T1000 (cell line): ENCODE data around the gene CNGA2.

ENCODE experiments used
- DNase-seq: peaks from one replicate; lab custom pipeline; 2025; ENCODE audit warnings: mixed read lengths; lab: John Stamatoyannopoulos, UW

CNGA2 gene

DNA sequence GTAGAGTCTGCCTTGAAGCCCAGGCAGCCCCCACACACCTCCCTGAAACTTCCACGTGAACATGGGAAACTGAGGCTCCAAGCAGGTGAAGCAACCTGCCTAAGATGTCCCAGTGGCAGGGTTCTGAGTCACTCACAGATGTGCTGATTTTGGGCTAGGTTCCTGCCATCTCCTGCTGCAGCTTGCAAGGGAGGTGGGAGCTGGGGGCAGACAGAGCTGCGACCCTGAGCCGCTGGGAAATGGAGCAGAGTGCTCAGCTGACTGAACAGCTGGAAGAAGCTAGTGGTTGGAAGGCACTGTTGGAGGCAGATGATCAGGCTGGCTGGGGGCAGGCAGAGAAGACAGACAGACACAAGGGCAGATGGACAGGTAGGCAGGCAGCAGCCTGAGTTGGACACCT, 22.3 kb upstream of the CNGA2 start:
- no peak for DNase-seq

DNA sequence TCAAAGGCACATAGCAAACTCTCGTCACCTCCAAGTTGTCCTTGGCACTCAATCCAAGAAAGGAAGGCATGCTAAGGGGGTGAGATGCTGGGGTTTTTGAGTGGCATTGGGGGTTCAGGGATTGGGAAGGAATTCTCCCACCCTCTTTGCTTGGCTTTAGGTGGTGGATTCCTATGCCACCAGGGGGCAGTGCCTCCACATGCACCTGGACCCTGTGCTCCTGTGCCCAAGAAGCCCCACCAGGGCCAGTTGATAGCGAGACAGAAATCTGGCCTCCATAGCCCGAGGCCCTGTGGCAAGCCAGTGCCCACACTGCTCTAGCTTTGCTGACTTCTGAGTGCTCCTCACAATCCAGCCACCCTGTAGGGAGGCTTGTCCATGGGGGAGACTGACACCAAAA, 20.7 kb upstream of the CNGA2 start:
- no peak for DNase-seq

DNA sequence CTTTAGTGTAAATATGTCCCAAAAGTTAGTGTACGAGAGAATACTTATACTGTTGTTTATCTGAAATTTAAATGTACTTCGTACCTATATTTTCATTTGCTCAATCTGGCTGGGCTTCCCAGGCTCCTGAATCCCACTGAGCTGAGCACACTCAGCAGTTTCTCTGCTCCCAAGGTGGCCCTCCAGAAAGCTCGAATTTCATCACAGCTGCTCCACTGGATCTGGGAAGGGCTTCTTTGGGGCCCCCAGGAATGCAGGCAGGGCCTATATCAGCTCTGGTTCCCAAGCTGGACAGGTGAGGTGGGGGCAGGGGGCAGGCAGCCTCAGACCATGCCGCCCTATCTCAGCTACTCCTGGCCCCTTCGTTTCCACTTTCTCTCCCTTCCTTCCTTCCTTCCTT, 20.2 kb upstream of the CNGA2 start:
- DNase-seq, result no peak

DNA sequence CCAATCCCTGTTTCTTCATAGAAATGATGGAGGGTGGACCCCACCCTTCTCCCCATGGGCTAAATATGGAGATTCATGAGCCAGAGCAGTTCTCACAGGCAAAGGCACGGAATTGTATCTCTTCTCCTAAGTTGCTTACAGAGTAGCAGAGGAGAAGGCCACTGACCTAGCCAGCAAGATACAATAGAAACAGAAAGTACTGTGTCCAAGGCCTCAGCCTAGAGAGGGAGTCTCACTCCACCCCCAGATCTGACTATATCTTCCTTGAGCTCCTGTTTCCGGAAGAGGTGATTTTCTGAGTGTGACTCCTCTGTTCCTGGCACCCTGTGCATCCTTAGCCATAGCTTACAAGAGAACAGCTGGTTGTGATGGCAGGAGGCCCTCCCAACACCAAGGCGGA, 18.8 kb upstream of the CNGA2 start, which contains the start of gene FATE1:
Gene FATE1 (plus strand): TSS at position 284 of the 400 bp plus-strand sequence. CDS start 85 bp downstream, at position 369.
- no peak for DNase-seq

DNA sequence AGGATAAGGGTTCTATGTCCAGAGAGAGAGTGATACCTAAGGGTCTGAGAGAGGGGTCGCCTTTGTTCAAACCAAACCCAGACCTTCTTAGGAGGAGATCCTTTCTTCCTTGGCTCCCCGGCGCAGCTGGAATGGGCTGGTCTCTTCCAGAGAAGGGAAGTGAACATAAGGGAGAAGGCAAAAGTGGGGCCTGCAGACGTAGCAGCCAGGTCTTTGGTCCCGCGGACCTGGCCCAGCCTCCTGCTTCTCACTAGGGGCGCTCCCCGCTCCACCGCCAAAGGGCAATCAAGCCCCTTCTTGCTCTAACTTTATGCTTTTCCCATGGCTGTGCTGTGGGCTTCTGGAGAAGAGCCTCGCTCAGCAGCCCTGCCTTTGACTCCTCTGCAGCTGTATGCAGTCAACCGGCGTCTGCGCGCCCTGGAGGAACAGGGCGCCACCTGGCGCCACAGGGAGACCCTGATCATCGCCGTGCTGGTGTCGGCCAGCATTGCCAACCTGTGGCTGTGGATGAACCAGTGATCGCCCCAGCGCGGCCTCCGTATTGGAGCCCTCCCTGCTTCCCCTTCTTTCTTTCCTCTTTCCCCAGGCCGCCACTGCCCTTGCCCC, 12.2 kb upstream of the CNGA2 start:
- DNase-seq, result no peak

DNA sequence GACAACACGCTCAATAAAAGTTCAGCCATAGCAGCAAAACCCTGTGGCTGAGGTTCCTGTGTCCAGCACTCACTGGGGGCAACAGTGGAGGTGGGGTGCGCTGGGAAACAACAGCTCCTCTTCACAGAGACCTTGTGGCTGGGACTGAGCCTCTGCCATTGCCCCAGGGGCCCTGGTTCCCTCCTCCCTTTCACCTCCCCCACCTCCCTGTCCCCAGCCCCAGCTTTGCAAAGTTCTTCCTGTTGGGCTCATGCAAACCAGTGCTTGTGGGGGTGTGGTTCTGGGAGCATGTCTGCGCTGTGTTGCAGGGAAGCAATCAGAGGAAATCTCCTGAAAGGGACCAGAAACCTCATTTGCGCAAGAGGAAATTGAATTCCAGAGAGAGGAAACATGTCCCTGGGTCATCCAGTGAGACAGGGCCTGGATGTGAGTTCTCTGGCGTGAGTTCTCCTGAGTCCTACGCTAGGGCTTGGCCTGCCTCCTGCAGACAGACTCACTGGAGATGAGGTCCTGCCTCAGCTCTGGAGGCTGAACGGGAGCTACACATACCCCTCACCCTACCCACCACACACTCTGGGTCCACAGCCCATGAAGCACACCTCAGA, 11.3 kb upstream of the CNGA2 start:
- DNase-seq, result no peak

DNA sequence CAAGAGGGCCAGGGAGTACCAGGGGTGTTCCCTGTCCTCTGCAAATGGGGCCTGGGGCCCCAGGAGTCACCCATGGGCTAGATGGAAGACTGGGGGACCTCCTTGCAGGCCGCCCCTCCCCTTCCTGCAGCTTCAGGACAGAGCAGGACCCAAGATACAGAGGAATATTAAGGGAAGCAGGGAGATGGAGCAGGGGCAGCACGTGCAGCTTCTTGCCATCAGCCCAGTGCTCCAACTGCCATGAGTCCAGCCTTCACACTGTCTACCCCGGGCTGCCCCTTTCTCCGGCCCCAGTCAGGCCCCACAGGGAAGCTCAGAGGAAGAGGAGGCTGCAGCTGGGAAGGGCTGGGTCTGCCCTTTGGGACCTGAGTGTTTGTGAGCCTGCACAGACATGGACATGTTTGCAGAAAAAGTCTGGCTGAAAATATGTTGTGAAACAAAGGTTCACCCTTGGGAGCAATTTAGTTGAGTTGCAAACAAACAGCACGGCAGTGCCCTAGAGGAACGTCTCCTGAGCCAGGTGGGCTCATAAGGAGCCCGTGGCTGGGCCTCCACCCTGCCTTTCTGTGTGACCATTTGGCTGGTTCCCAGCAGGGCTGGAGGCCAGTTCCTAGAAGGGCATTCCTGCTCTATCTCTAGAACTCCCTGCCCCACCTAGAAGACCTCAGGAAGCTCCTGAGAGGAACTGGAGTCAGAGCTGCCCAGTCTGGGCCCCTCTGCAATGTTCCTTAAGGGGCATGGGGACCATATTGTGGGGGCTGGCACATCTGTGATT, 9.8 kb upstream of the CNGA2 start:
- DNase-seq, result no peak

DNA sequence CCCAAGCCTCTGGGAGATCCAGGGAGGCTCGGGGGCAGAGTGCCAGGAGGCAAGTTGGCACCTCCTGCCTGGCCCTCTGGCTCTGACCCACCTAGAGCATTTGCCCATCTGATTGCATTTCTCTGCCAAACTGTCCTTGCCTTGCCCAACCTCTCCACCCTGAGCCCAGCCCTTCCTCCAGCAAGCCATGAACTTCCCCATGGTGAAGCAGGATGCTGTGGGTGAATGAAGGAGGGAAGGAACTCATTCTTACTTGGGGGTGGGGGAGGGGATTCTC, 9.3 kb upstream of the CNGA2 start:
- DNase-seq, result no peak

DNA sequence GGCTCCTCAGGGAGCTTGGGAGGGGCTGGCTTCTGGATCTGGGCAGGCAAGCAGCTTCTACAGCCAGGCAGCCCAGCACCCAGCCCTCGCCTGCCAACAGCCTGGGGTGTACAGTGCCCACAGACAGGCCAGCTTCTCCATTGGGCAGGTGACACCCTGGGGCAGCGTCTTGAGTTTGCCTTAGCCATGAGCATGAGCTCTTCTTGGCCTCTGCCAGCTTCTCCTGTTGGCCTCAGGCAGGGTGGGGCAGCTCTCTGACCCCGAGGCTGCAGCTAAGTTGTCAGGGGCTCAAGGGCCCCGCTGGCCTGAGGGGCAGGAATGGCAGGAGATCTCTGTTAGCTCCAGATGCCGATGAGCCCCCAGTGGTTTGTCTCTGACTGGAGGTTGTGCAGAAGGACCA, 7.8 kb upstream of the CNGA2 start:
- no peak for DNase-seq

DNA sequence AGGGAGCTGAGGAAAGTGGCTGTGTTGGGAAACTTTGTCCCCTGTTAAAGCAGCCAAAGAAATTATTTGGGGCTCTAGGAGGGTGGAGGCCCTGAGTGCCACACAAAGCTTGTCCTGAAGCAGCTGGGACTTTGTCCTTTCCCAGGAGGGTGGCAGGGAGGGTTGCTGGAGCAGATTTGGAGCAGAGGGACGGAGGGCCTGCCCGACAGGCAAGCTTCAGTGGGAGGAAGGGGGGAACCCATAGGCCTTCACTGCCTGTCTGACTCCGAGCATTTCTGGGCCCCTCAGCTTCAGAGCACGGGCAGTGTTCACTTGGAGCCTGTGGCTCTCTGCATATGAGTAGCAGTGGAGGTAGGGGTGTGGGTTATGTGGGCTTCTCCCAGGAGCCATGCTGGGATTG, 7.2 kb upstream of the CNGA2 start:
- DNase-seq, result no peak

DNA sequence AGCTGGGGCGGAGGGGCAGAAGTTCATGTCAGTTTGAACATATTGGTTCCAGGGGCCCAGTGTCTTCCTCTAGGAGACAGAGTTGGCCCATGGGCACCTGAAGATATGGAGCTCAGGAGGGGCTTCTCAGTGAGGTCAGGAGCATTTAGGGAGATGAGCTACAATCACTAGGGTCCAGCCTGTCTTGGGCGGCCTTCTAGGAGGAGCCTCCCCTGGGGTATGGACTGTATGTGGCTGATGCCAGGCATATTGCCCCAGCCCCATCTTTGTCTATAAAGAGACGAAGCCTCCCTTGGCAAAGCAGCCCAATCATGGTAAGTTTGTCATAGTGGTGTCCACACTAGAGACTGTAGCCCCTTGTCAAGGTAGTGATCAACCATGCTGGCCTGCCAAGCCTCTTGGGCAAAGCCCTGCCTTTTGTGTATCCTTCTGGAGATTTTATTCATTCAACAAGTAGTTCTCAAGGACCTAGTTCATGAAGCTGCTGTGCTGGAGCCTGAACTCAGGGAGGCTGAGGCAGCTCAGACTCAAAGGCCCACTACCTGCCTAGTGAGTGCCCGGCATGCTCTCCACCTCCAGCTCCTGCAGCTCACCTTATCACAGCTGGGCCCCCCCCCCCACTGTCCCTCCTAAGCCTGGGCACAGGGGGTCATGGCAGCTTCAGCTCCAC, 5.4 kb upstream of the CNGA2 start:
- no peak for DNase-seq

DNA sequence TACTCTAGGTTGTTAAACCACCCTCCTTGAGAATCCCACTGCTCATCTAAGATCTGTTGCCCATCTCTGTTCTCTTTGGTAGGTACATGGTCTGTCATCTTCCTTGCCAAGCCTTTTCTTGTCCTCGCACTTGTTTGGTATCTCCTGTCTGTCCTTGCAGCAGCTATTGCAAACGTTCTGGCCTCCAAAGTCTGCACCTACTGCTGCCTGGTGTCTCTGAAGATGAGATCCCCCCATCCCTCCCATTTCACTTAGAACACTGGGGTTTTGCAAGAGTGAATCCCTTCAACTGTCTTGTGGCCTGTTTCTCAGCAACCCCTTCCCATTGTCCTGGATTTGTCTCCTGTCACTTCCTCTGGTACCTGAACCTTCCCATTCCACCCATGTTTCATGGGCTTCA, 673 bp downstream of the CNGA2 start:
- no peak for DNase-seq

DNA sequence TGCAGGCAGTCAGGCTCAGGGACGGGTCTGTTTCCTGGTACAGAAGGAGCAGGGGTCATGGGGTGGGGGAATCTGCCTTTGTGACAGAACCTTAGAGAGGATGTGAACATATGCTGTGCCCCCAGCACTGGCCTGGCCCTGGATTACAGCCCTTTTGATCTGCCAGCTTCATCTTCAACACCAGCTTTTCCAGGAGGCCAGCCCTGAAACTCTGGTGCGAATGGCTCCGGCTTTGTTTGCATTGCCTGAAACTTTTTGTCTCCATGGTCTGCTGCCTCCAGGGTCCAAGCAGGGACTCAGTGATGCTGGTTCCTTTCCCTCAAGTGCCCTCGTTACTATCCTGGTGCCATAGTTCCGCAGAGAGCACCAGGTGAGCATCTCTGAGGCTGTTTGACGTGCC, 2.1 kb downstream of the CNGA2 start:
- DNase-seq, result no peak

DNA sequence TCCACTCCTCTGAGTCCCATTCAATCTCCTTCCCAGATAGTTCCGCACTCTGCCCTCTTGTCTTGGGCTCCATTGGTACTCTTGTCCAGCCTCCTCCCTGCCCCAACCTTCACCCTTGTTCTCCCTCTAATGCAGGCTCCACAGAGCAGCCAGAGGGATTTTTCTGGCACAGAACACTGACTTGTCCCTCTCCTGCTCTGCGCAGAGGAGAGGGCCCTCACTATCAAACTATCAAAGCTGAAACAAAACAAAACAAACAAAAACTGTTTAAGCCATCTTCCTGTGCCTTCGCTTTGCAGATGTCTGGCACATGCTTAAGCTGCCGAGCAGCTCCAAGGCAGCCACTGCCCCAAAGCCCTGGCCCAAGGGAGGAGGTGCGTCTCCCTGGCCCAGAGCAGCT, 2.9 kb downstream of the CNGA2 start:
- DNase-seq, result no peak

DNA sequence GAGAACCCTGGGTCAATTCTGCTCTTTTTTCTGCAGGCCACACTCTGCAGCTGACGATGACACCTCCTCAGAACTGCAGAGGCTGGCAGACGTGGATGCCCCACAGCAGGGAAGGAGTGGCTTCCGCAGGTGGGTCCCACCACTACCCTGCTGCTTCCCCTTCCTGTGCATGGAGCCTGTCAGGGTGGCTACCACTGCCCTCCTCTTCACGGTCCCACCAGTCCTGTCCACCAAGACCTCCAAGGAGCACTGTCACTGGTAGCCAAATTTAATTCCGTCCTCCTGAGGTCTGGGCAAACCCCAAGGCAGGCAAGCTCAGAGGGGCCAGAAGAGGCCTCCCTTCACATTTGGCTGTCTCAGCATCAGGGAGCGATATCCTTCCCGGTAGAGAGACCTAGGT, 4.2 kb downstream of the CNGA2 start:
- no peak for DNase-seq

DNA sequence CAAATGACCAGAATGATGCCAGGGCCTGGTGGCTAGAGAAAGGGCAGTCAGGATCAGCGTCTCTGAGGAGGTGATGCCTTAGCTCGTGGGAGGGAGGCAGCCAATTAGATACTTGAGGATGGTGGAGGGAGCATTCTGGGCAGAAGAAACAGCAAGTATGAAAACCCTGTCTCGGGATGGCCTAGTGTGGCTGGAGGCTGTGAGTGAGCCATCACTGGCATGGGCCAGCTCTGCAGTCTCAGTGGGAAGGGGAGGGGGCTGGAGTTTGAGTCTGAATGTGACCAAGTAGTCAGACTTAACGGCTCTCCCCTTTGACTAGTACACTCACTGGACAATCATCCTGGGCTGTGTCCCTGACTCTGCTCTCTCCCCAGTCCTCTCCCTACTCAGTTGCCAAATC, 7.1 kb downstream of the CNGA2 start:
- no peak for DNase-seq

DNA sequence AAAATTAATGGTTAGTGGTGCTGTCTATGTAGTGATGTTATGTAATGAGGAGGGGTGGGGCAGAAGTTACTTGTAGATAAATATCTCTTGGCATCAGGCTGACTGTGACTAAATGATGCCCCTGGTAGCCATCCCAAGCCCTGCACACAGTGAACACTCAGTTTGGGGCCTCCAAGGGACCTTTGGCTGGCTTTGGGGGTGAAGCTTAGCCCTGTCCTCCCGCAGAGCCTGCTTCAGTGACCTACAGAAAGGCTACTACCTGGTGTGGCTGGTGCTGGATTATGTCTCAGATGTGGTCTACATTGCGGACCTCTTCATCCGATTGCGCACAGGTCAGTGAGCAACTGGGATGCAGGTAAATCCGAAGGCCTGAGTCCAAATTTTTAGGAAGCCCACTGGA, 7.8 kb downstream of the CNGA2 start:
- no peak for DNase-seq

DNA sequence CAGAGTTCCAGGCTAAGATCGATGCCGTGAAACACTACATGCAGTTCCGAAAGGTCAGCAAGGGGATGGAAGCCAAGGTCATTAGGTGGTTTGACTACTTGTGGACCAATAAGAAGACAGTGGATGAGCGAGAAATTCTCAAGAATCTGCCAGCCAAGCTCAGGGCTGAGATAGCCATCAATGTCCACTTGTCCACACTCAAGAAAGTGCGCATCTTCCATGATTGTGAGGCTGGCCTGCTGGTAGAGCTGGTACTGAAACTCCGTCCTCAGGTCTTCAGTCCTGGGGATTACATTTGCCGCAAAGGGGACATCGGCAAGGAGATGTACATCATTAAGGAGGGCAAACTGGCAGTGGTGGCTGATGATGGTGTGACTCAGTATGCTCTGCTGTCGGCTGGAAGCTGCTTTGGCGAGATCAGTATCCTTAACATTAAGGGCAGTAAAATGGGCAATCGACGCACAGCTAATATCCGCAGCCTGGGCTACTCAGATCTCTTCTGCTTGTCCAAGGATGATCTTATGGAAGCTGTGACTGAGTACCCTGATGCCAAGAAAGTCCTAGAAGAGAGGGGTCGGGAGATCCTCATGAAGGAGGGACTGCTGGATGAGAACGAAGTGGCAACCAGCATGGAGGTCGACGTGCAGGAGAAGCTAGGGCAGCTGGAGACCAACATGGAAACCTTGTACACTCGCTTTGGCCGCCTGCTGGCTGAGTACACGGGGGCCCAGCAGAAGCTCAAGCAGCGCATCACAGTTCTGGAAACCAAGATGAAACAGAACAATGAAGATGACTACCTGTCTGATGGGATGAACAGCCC, 9.3 kb downstream of the CNGA2 start:
- DNase-seq, result no peak

DNA sequence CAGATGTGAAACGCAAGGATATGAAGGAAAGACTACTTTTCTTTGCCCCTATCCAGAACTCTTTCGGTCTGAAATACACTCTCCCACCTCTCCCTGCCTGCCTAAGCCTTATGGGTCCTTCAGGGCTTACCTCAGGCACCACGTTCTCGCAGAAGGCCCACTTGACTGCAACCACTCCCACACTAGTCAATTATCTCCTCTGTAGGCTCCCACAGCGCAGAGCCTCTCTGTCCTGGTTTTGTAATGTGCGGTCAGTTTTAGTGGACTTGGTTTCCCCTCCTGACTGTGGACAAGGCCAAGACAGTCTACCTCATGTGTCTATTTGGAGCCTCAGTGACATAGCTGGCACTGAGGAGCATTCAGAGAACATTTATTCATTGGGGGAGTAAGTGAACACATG, 11.1 kb downstream of the CNGA2 start:
- no peak for DNase-seq

DNA sequence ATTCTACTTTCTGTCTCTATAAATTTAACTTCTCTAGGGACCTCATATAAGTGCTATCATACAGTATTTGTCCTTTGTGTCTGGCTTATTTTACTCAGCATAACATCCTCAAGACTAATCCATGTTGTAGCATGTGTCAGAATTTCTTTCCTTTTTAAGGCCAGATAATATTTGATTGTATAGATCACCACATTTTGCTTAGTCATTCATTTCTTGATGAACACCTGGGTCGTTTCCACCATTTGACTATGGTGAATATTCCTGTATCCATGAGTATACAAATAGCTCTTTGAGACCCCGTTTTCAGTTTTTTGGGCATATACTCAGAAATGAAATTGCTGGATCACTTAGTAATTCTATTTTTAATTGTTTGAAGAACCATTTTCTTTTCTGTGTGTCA, 12.0 kb downstream of the CNGA2 start:
- no peak for DNase-seq

DNA sequence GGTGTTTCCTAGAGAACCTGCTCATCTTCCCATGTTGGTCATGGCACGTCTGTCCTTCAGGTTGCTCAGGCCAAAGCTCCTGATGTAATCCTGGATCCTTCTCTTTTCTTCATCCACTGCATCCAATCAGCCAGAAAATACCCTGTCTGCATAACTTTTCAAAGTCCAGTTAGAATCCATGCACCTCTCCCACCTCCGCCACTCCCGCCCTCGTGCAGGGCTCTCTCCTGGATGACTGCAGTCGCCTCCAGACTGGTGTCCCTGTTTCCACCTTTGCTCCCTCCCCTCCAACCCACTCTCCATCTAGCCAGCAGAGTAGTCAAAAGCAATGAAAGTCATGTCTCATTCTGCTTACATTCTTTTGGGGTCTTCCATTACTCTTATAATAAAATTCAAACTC, 16.0 kb downstream of the CNGA2 start:
- DNase-seq, result no peak

DNA sequence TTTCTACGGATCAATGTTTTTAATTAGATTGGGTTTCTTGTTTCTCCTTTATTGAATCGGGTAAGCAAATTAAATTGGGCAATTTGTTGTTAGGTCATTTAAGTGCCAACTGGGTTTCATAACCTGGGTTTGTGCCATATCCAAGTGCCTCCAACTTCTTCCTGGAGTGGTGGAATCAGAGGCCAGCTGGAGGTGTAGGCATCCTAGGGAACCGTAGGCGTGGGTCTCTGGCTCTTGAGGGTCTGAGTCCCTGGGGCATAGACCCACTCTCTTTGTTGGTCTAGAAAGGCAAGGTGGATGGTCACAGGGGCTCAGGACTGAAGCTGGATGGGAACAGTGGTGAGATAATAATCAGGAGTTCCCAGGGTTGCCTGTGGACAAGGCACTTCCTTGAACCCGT, 18.3 kb downstream of the CNGA2 start:
- no peak for DNase-seq
